Body of pancreas (tissue), 4 donors: Measurements from ENCODE around the gene IL18. TPM values are rescaled to one million over a fixed set of nuclear protein-coding genes. Genes with fewer than 3 reads are reported as not detected.
"Not testable (repeated sequence)": the region's sequence is repeated elsewhere in the genome, so short reads cannot be mapped to it uniquely, and the experiment has no call there.

Experiments used
- ATAC-seq: fragments of 150-250 bp; one replicate; pipeline ENCODE4 v1.9.1; 2016
- DNase-seq, 4 donors: peaks; one replicate each; pipeline ENCODE4 v3.0.0-alpha.2; 2019
- H3K27ac ChIP-seq, 4 donors: fragments of 200-600 bp; sonication (generic); 1 replicate in 3 of 4; 2 replicates in 1 of 4; pipeline versions ENCODE4 v1.5.1 to v1.6.1; 2016 to 2019; ENCODE audit warnings: mild to moderate bottlenecking in 1 of 4, mixed read lengths in 1 of 4, moderate library complexity in 1 of 4
- H3K27me3 ChIP-seq, 2 donors: fragments of 200-600 bp; sonication (generic); one replicate each; pipeline ENCODE4 v1.6.0; 2016; ENCODE audit warnings: mild to moderate bottlenecking in 1 of 2
- H3K36me3 ChIP-seq, 2 donors: fragments of 200-600 bp; sonication (generic); replicated peaks in 1 of 2; 2 replicates each; pipeline ENCODE4 v1.5.1; 2016; ENCODE audit warnings: low read depth in 2 of 2; ENCODE audit not compliant: insufficient read depth in 1 of 2
- H3K4me1 ChIP-seq: fragments of 200-600 bp; sonication (generic); one replicate; pipeline ENCODE4 v1.6.0; 2016
- H3K4me3 ChIP-seq, 2 donors: fragments of 200-600 bp; sonication (generic); 1 replicate in 1 of 2; 2 replicates in 1 of 2; pipeline ENCODE4 v1.5.1; 2016 to 2019
- H3K9me3 ChIP-seq, 3 donors: fragments of 200-600 bp; sonication (generic); 1 replicate in 2 of 3; 2 replicates in 1 of 3; pipeline ENCODE4 v1.5.1; 2016
- CTCF ChIP-seq, 7 experiments: fragments of 450-650 bp in 4 of 7; fragments of 200-600 bp in 3 of 7; sonication (generic) in 3 of 7; IDR thresholded peaks; one replicate each; pipeline ENCODE4 v1.5.1; 2016 to 2019; ENCODE audit warnings: antibody characterized with exemption in 7 of 7
- POLR2A ChIP-seq, 3 donors: fragments of 450-650 bp; IDR thresholded peaks; one replicate each; pipeline ENCODE4 v1.6.1; 2016; ENCODE audit warnings: antibody characterized with exemption in 3 of 3, mild to moderate bottlenecking in 2 of 3
- WGBS, 2 donors: methylation state at CpG; one replicate each; pipeline ENCODE4 v1.1.5; 2017; 5-methylcytosine and 5-hydroxymethylcytosine counted together
- intact Hi-C: fragments of 100-400 bp; cut with DNase I; formaldehyde crosslinking; loops from one replicate; pipeline ENCODE4 v1.15.1; 2023
- total RNA-seq, 2 donors: library from RNA; depleted of rRNA; stranded (reverse); fragments of >200 nt; gene quantifications; one replicate each; pipeline ENCODE4 v1.1.0, GENCODE V29; 2016

IL18 gene
- total RNA-seq, 2 donors from 2014 or later = 3.3 to 22.8 TPM

GRCh38 chr11:112195951-112196351 is 32.1 kb upstream of the IL18 start:
- intact Hi-C loops = no loop called here
- Histone ChIP-seq H3K27me3 (no peaks in the 10 kb centered on the region), H3K9me3 (no peaks in the 10 kb centered on the region), H3K4me1 (no peaks in the 10 kb centered on the region), H3K36me3 (no peaks in the 10 kb centered on the region), H3K27ac (peak overlapping the region in 1 of 4 donors; percentile 75), H3K4me3 (no peak overlapping the region)
- no peak for ATAC-seq
- 23 to 39% methylated on average over 2 of the region's 2 CpGs for WGBS, 2 donors
- TF ChIP-seq POLR2A (IDR thresholded peaks at IDR 0.05) = no peak
- TF ChIP-seq CTCF (IDR thresholded peaks at IDR 0.05) = no peak
- no peak for DNase-seq

GRCh38 chr11:112195113-112195512 is 31.2 kb upstream of the IL18 start:
- 41 to 53% methylated on average over 11 of the region's 11 CpGs for WGBS, 2 donors
- DNase-seq (peak in 1 of 4 donors; percentile 8), ATAC-seq (peak; percentile 64)
- H3K9me3 ChIP-seq, H3K4me3 ChIP-seq, H3K4me1 ChIP-seq, intact Hi-C loops, H3K27me3 ChIP-seq, H3K36me3 ChIP-seq: not testable (repeated sequence)
- H3K27ac ChIP-seq = peak overlapping the region in 3 of 4 donors; percentile 39 to 75 (median 40)

GRCh38 chr11:112186304-112186703 is 22.4 kb upstream of the IL18 start:
- TF ChIP-seq POLR2A (IDR thresholded peaks at IDR 0.05) (no peak), CTCF (IDR thresholded peaks at IDR 0.05) (no peak)
- Histone ChIP-seq H3K4me1 (no peaks in the 10 kb centered on the region), H3K27me3 (no peaks in the 10 kb centered on the region), H3K36me3 (no peaks in the 10 kb centered on the region), H3K27ac (no peak overlapping the region), H3K4me3 (no peak overlapping the region), H3K9me3 (no peaks in the 10 kb centered on the region)
- ATAC-seq = no peak
- intact Hi-C loops = no loop called here
- no peak for DNase-seq

- ATAC-seq (no peak), DNase-seq (no peak)
- no peak for TF ChIP-seq POLR2A (IDR thresholded peaks at IDR 0.05)
- TF ChIP-seq CTCF (IDR thresholded peaks at IDR 0.05) = no peak
- H3K36me3 ChIP-seq = no peaks in the 10 kb centered on the region
- no peak overlapping the region for H3K27ac ChIP-seq
- H3K4me1 ChIP-seq = no peaks in the 10 kb centered on the region
- no peaks in the 10 kb centered on the region for H3K9me3 ChIP-seq
- intact Hi-C loops = no loop called here
- H3K4me3 ChIP-seq = no peak overlapping the region
- no peaks in the 10 kb centered on the region for H3K27me3 ChIP-seq
These were observed 22.0 kb upstream of the IL18 start for GRCh38 chr11:112185883-112186282.

GRCh38 chr11:112182867-112183266 is 19.0 kb upstream of the IL18 start:
- intact Hi-C loops = no loop called here
- DNase-seq (no peak), ATAC-seq (no peak)
- Histone ChIP-seq H3K27ac (no peak overlapping the region), H3K4me3 (no peak overlapping the region), H3K36me3 (no peaks in the 10 kb centered on the region), H3K27me3 (no peaks in the 10 kb centered on the region), H3K4me1 (no peaks in the 10 kb centered on the region), H3K9me3 (no peaks in the 10 kb centered on the region)
- WGBS, 2 donors = 71% methylated on average over 1 of the region's 1 CpG
- TF ChIP-seq CTCF (IDR thresholded peaks at IDR 0.05) (no peak), POLR2A (IDR thresholded peaks at IDR 0.05) (no peak)
